ENCODE data around the gene PADI3. TPM values are rescaled to one million over a fixed set of nuclear protein-coding genes. Genes with fewer than 3 reads are reported as not detected.

Gene PADI3
- total and polyA plus RNA-seq, 9 of the 15 experiments (the other 6 are each of a cell fraction or from before 2014, with no cell fraction given) = not detected

DNA sequence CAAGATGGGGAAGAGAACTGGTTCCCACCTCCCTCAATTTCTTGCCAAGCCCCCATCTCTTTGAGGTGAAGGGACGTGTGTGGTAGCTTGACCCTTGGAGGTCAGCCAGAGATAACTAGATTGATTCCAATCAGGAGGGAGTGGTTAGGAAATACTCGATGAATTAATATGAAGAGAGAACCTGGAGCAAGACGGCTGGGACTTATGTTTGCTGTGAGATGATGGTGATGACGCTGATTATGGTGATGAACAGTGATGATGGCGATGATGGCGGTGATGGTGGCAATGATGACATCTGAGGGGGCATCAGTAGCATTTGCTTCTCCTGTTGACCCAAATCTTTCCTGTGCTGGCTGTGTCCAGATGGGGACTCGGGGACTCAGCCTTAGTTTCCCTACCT lies 43.2 kb upstream of the PADI3 start (continued):
- TF ChIP-seq NONO (IDR thresholded peaks at IDR 0.05; ENCODE audit: low read depth in 2 of 2, low read length in 1 of 2) (no peak), TEAD2 (tag; IDR thresholded peaks at IDR 0.05) (no peak), RFX7 (CRISPR knock-in tag; IDR thresholded peaks at IDR 0.05) (no peak)

DNA sequence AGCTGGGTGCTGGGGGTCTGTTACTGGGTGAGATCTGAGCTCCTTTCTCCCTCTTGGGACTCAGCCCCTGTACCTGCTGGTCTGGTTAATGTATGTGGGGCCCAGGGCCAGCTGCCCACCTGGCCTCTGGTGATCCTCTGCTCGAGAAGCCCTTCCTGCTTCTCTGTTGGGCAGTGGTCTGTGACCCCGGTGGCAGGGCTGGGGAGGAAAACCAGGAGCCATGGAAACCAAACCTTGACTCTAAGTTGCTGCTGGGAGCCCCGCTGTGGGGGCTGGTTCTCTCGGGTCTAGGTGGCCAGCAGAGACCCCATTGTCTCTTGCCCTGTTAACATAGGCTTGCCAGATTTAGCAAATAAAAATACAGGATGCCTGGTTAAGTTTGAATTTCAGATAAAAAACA lies 42.7 kb upstream of the PADI3 start:
- H2AFZ ChIP-seq (ENCODE audit: low read depth, low read length) = no peak overlapping the region
- H3K4me3 ChIP-seq = no peak overlapping the region
- H3K27me3 ChIP-seq (ENCODE audit: control insufficient read depth in 2 of 2, insufficient read depth in 2 of 2, low read length in 2 of 2) = peaks cover 2 to 51% of the 10 kb centered on the region in 2 experiments
- FAIRE-seq (no peak), ATAC-seq (no peak), DNase-seq (ENCODE audit: extremely low read depth in 1 of 4, low spot score in 3 of 4) (no peak)
- H4K20me1 ChIP-seq (replicated peaks; ENCODE audit: control insufficient read depth, insufficient read depth, low read length) = 0 out of 2 replicates have a peak, but pooled peaks cover 3% of the 10 kb centered on the region
- no peaks in the 10 kb centered on the region for H3K9me3 ChIP-seq (replicated peaks; ENCODE audit: control insufficient read depth, insufficient read depth, low read depth, low read length)
- no peak overlapping the region for H3K27ac ChIP-seq (ENCODE audit: extremely low read depth, low read depth, low read length)
- H3K9ac ChIP-seq (ENCODE audit: insufficient read depth in 1 of 2, low read depth in 2 of 2, low read length in 2 of 2) = no peak overlapping the region
- in situ Hi-C loops (cut with MboI) (no loop called here), intact Hi-C loops (cut with micrococcal nuclease) (no loop called here)
- WGBS (ENCODE audit: insufficient coverage, low coverage, missing lambda C conversion rate) = 0% methylated on average over 4 of the region's 4 CpGs
- no peaks in the 10 kb centered on the region for H3K79me2 ChIP-seq (ENCODE audit: control insufficient read depth, insufficient read depth, low read length)
- no peaks in the 10 kb centered on the region for H3K4me1 ChIP-seq (replicated peaks in 1 of 2; ENCODE audit: control insufficient read depth in 2 of 2, insufficient read depth in 2 of 2, low read length in 2 of 2)
- ChIA-PET CTCF (ENCODE audit: low intra/inter-chr PET ratio) (no interaction called here), POLR2A (interaction anchor here (0.7 to 2.0 kb wide), 4 partner anchors 9 to 20 kb away, joined by 3 to 6 read pairs (median 4); no protein-coding TSS in a partner anchor)
- H3K9me1 ChIP-seq (ENCODE audit: control insufficient read depth, insufficient read depth, low read length) = no peaks in the 10 kb centered on the region
- no TSS peak for BruUV-seq (replicated peaks)
- no peak for TF ChIP-seq XRCC5 (IDR thresholded peaks at IDR 0.05; ENCODE audit: low read depth, low read length)
- TF ChIP-seq, protein P1, sequence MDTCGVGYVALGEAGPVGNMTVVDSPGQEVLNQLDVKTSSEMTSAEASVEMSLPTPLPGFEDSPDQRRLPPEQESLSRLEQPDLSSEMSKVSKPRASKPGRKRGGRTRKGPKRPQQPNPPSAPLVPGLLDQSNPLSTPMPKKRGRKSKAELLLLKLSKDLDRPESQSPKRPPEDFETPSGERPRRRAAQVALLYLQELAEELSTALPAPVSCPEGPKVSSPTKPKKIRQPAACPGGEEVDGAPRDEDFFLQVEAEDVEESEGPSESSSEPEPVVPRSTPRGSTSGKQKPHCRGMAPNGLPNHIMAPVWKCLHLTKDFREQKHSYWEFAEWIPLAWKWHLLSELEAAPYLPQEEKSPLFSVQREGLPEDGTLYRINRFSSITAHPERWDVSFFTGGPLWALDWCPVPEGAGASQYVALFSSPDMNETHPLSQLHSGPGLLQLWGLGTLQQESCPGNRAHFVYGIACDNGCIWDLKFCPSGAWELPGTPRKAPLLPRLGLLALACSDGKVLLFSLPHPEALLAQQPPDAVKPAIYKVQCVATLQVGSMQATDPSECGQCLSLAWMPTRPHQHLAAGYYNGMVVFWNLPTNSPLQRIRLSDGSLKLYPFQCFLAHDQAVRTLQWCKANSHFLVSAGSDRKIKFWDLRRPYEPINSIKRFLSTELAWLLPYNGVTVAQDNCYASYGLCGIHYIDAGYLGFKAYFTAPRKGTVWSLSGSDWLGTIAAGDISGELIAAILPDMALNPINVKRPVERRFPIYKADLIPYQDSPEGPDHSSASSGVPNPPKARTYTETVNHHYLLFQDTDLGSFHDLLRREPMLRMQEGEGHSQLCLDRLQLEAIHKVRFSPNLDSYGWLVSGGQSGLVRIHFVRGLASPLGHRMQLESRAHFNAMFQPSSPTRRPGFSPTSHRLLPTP (IDR thresholded peaks at IDR 0.05; ENCODE audit: borderline replicate concordance, extremely low read depth, insufficient read length) = no peak
- TF ChIP-seq SMAD4 (CRISPR knock-in tag; conservative IDR thresholded peaks at IDR 0.05) = no peak
- TF ChIP-seq, protein P2, sequence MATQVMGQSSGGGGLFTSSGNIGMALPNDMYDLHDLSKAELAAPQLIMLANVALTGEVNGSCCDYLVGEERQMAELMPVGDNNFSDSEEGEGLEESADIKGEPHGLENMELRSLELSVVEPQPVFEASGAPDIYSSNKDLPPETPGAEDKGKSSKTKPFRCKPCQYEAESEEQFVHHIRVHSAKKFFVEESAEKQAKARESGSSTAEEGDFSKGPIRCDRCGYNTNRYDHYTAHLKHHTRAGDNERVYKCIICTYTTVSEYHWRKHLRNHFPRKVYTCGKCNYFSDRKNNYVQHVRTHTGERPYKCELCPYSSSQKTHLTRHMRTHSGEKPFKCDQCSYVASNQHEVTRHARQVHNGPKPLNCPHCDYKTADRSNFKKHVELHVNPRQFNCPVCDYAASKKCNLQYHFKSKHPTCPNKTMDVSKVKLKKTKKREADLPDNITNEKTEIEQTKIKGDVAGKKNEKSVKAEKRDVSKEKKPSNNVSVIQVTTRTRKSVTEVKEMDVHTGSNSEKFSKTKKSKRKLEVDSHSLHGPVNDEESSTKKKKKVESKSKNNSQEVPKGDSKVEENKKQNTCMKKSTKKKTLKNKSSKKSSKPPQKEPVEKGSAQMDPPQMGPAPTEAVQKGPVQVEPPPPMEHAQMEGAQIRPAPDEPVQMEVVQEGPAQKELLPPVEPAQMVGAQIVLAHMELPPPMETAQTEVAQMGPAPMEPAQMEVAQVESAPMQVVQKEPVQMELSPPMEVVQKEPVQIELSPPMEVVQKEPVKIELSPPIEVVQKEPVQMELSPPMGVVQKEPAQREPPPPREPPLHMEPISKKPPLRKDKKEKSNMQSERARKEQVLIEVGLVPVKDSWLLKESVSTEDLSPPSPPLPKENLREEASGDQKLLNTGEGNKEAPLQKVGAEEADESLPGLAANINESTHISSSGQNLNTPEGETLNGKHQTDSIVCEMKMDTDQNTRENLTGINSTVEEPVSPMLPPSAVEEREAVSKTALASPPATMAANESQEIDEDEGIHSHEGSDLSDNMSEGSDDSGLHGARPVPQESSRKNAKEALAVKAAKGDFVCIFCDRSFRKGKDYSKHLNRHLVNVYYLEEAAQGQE (IDR thresholded peaks at IDR 0.05; ENCODE audit: borderline replicate concordance) = no peak
- TF ChIP-seq, protein P2 (CRISPR knock-in tag; IDR thresholded peaks at IDR 0.05; ENCODE audit: low read depth) = no peak
- TF ChIP-seq KDM1A (IDR thresholded peaks at IDR 0.05) = no peak
- TF ChIP-seq ZFPM2 (CRISPR knock-in tag; IDR thresholded peaks at IDR 0.05) = no peak
- no peaks in the 10 kb centered on the region for H3K36me3 ChIP-seq (ENCODE audit: control insufficient read depth, insufficient read depth, low read length)
- H3K4me2 ChIP-seq (ENCODE audit: insufficient read depth, low read length) = no peak overlapping the region
